Esophagus muscularis mucosa (tissue), 4 donors: ENCODE measurements around the gene RANBP3. TPM values are rescaled to one million over a fixed set of nuclear protein-coding genes. Genes with fewer than 3 reads are reported as not detected.
"Not testable (repeated sequence)": the region's sequence is repeated elsewhere in the genome, so short reads cannot be mapped to it uniquely, and the experiment has no call there.

Experiments used
- DNase-seq: peaks from one replicate; pipeline ENCODE4 v3.0.0-alpha.2; 2017; ENCODE audit errors: extremely low spot score
- H3K27ac ChIP-seq, 4 donors: fragments of 200-600 bp; sonication (generic); replicated peaks in 1 of 4; 1 replicate in 3 of 4; 2 replicates in 1 of 4; pipeline ENCODE4 v1.5.1; 2016 to 2019; ENCODE audit warnings: mild to moderate bottlenecking in 1 of 4
- H3K27me3 ChIP-seq, 4 donors: fragments of 200-600 bp; sonication (generic); one replicate each; pipeline versions ENCODE4 v1.5.1 to v1.6.0; 2016 to 2019
- H3K36me3 ChIP-seq, 4 donors: fragments of 200-600 bp; sonication (generic); one replicate each; pipeline ENCODE4 v1.5.1; 2016 to 2019
- H3K4me1 ChIP-seq, 4 donors: fragments of 200-600 bp; sonication (generic); one replicate each; pipeline ENCODE4 v1.5.1; 2016 to 2019
- H3K4me3 ChIP-seq, 4 donors: fragments of 200-600 bp; sonication (generic); 1 replicate in 2 of 4; 2 replicates in 2 of 4; pipeline ENCODE4 v1.5.1; 2016 to 2019; ENCODE audit warnings: mild to moderate bottlenecking in 4 of 4, moderate library complexity in 1 of 4
- H3K9me3 ChIP-seq, 4 donors: fragments of 200-600 bp; sonication (generic); 1 replicate in 3 of 4; 2 replicates in 1 of 4; pipeline ENCODE4 v1.5.1; 2016 to 2019
- CTCF ChIP-seq, 3 experiments: fragments of 200-600 bp in 2 of 3; fragments of 450-650 bp in 1 of 3; sonication (generic) in 2 of 3; IDR thresholded peaks; one replicate each; pipeline ENCODE4 v1.5.1; 2017 to 2019; ENCODE audit warnings: antibody characterized with exemption in 3 of 3, mild to moderate bottlenecking in 2 of 3, moderate library complexity in 1 of 3
- EP300 ChIP-seq: sonication (generic); formaldehyde crosslinking; IDR thresholded peaks from one replicate; pipeline ENCODE4 v1.6.1; 2017; ENCODE audit warnings: antibody characterized with exemption
- POLR2A ChIP-seq: fragments of 450-650 bp; IDR thresholded peaks from one replicate; pipeline ENCODE4 v1.6.1; 2017; ENCODE audit warnings: antibody characterized with exemption, moderate library complexity, mild to moderate bottlenecking, low read depth
- POLR2AphosphoS5 ChIP-seq, 2 donors: sonication (generic); formaldehyde crosslinking; IDR thresholded peaks; one replicate each; pipeline ENCODE4 v1.6.1; 2017; ENCODE audit warnings: antibody characterized with exemption in 2 of 2
- WGBS: methylation state at CpG from one replicate; pipeline ENCODE4 v1.1.5; 2018; 5-methylcytosine and 5-hydroxymethylcytosine counted together
- intact Hi-C: fragments of 100-400 bp; cut with DNase I; formaldehyde crosslinking; loops from one replicate; pipeline ENCODE4 v1.15.1; 2023
- total RNA-seq, 4 donors: library from RNA; depleted of rRNA; stranded (reverse); fragments of >200 nt; gene quantifications; one replicate each; pipeline versions ENCODE4 v1.1.0 to v1.2.1, GENCODE V29; 2016

RANBP3 gene
- total RNA-seq, 4 donors from 2014 or later: 92.2 to 127 (median 102) TPM

DNA sequence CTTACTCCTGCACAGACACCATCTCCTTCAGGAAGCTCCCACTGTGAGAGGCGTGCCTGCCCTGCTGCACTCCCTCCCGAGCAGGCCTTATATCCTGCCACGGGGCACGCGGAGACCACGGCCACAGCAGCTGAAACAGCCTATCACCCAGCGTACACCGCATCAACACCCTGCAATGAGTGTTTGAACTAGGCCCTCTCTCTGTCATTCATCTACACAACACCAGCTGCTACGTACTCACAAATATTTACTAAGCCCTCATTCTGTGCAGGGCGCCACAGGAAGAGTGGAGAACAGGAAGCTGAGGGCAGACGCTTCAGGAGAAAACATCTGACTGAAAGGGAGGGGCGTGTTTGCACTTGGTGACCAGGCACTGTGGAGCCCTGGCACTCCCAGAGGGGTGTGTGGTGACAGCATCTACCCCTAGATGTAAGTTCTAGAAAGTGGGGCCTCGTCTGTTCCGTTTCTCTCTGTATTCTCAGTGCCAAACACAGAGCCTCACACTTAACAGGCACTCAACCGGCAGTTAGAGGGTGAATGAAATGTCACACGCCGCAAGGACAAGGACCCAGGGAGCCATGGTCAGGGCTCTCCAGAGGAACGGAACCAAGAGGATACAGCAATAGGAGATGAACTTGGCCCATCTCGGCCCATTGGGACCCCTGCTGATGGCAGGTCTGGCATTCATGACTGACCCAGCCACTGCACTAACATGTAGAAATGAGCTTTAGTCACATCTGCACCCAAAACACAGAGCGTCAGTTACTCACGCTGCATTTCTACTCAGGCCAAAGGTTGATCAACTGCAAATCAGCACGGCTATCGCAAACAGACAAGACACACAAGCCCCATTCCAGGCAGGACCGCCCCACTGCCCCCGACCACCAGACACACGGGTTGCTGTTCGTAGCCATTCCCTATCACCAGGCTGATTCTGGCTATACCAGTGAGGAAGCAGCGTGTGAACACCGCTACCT lies 15.7 kb downstream of the RANBP3 start:
- Histone ChIP-seq H3K9me3 (no peaks in the 10 kb centered on the region), H3K36me3 (no peaks in the 10 kb centered on the region), H3K27me3 (no peaks in the 10 kb centered on the region), H3K27ac (peak overlapping the region; percentile 79 to 85 (median 84)), H3K4me1 (peaks cover 96 to 100% (median 99%) of the 10 kb centered on the region in 4 donors), H3K4me3 (peak overlapping the region in 3 of 4 donors; percentile 10 to 29 (median 12))
- intact Hi-C loops: no loop called here
- TF ChIP-seq EP300 (no peak), POLR2A (no peak), CTCF (IDR thresholded peaks at IDR 0.05) (no peak), POLR2AphosphoS5 (IDR thresholded peaks at IDR 0.05) (peak in 1 of 2 donors; percentile 61)
- no peak for DNase-seq
- WGBS: 39% methylated on average over 28 of the region's 29 CpGs

DNA sequence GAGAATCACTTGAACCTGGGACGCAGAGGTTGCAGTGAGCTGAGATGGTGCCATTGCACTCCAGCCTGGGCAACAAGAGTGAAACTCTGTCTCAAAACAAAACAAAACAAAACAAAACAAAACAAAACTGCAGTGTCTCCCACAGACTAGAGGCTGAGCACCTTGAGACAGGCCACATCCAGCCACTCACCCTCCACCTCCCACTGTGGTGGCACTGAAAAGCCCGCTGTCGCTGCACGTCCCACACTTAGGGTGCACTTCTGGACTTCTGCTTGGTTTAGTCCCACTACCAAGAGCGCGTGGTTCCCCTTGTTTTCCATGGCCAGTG lies 16.3 kb downstream of the RANBP3 start:
- Histone ChIP-seq H3K4me3 (peak overlapping the region in 3 of 4 donors; percentile 10 to 29 (median 12)), H3K27ac (peak overlapping the region; percentile 79 to 85 (median 84)), H3K4me1 (peaks cover 96 to 100% (median 99%) of the 10 kb centered on the region in 4 donors)
- DNase-seq, intact Hi-C loops, H3K27me3 ChIP-seq, H3K36me3 ChIP-seq, H3K9me3 ChIP-seq: not testable (repeated sequence)
- 73% methylated on average over 2 of the region's 6 CpGs for WGBS

GRCh38 chr19:5960005-5961001 lies 17.6 kb downstream of the RANBP3 start:
- no peaks in the 10 kb centered on the region for H3K36me3 ChIP-seq
- intact Hi-C loops: no loop called here

GRCh38 chr19:5959260-5960004 lies 18.5 kb downstream of the RANBP3 start:
- H3K27ac ChIP-seq: peak overlapping the region; percentile 79 to 85 (median 84)
- TF ChIP-seq CTCF (IDR thresholded peaks at IDR 0.05): no peak
- no peak for TF ChIP-seq POLR2A
- TF ChIP-seq EP300: no peak
- no peak for TF ChIP-seq POLR2AphosphoS5 (IDR thresholded peaks at IDR 0.05)
- no peaks in the 10 kb centered on the region for H3K36me3 ChIP-seq
- H3K4me1 ChIP-seq: peaks cover 96 to 100% (median 100%) of the 10 kb centered on the region in 4 donors
- DNase-seq: no peak
- H3K4me3 ChIP-seq: no peak overlapping the region
- WGBS: 86% methylated on average over 7 of the region's 14 CpGs
- H3K27me3 ChIP-seq: no peaks in the 10 kb centered on the region
- H3K9me3 ChIP-seq: no peaks in the 10 kb centered on the region
- intact Hi-C loops: no loop called here

More at GRCh38 chr19:5960005-5961001, 17.6 kb downstream of the RANBP3 start:
- Histone ChIP-seq H3K27me3 (no peaks in the 10 kb centered on the region), H3K9me3 (no peaks in the 10 kb centered on the region), H3K27ac (peak overlapping the region; percentile 79 to 85 (median 84)), H3K4me3 (no peak overlapping the region), H3K4me1 (peaks cover 97 to 100% (median 100%) of the 10 kb centered on the region in 4 donors)
- TF ChIP-seq CTCF (IDR thresholded peaks at IDR 0.05) (no peak), POLR2AphosphoS5 (IDR thresholded peaks at IDR 0.05) (peak in 1 of 2 donors; percentile 9), POLR2A (no peak)
- 56% methylated on average over 16 of the region's 18 CpGs for WGBS
- DNase-seq: no peak
